Mucosa of descending colon (tissue), 3 donors: ENCODE results near the gene RIPOR2. TPM values are rescaled to one million over a fixed set of nuclear protein-coding genes. Genes with fewer than 3 reads are reported as not detected.

Experiments
- ATAC-seq: fragments of 200-7000 bp; cut with Tn5 transposase; one replicate; pipeline ENCODE4 v1.9.1; 2020; ENCODE audit warnings: mild to moderate bottlenecking, moderate library complexity
- DNase-seq, 3 donors: peaks; one replicate each; pipeline ENCODE4 v3.0.0-alpha.2; 2020
- H3K36me3 ChIP-seq: fragments of 200-600 bp; one replicate; pipeline ENCODE4 v1.8.0; 2021; ENCODE audit warnings: low read depth, mild to moderate bottlenecking
- H3K4me1 ChIP-seq: fragments of 200-600 bp; one replicate; pipeline ENCODE4 v1.8.0; 2021; ENCODE audit warnings: low read depth, mild to moderate bottlenecking
- H3K4me3 ChIP-seq: fragments of 200-600 bp; one replicate; pipeline ENCODE4 v1.8.0; 2021; ENCODE audit warnings: mild to moderate bottlenecking
- H3K9me3 ChIP-seq: fragments of 200-600 bp; one replicate; pipeline ENCODE4 v1.8.0; 2021; ENCODE audit warnings: mild to moderate bottlenecking
- CTCF ChIP-seq: fragments of 200-600 bp; IDR thresholded peaks from one replicate; pipeline ENCODE4 v1.8.0; 2022; ENCODE audit warnings: antibody characterized with exemption, mild to moderate bottlenecking
- intact Hi-C, 2 donors: fragments of 100-400 bp; cut with DNase I in 1 of 2; cut with micrococcal nuclease in 1 of 2; formaldehyde crosslinking; loops; one replicate each; pipeline versions ENCODE4 v1.11.0 to v1.11.1; 2022; cut with DNase I, micrococcal nuclease
- total RNA-seq, 3 donors: library from RNA; stranded (reverse); fragmentation: NEBNext Ultra II Directional in 2 of 3; extraction: Animal tissue kit (Norgen Biotek cat#: 25700) in 2 of 3; gene quantifications; one replicate each; pipeline versions ENCODE4 v1.2.1 to v1.2.4, GENCODE V29; 2021 to 2023
- donor health status: DM: no; HTN: no; CAD: no; lungs with moderate emphysema.
- donor health status: DM: no; HTN: no; CAD: no.
- donor health status: DM: no; HTN: yes; CAD: no.

Gene RIPOR2
- total RNA-seq, 3 donors from 2014 or later = 2.9 to 4.7 (median 4.1) TPM

GRCh38 chr6:24893342-24893850, 42.4 kb downstream of the RIPOR2 start:
- DNase-seq (no peak), ATAC-seq (no peak)
- no peaks in the 10 kb centered on the region for H3K36me3 ChIP-seq
- H3K9me3 ChIP-seq = no peaks in the 10 kb centered on the region
- H3K4me1 ChIP-seq = no peaks in the 10 kb centered on the region
- intact Hi-C loops = no loop called here
- TF ChIP-seq CTCF = no peak
- no peak overlapping the region for H3K4me3 ChIP-seq

- H3K36me3 ChIP-seq = no peaks in the 10 kb centered on the region
- no peak for DNase-seq
- H3K4me3 ChIP-seq = no peak overlapping the region
- H3K9me3 ChIP-seq = no peaks in the 10 kb centered on the region
- no peak for TF ChIP-seq CTCF
- intact Hi-C loops = no loop called here
- H3K4me1 ChIP-seq = no peaks in the 10 kb centered on the region
- no peak for ATAC-seq
Measured at GRCh38 chr6:24891004-24891403, 44.8 kb downstream of the RIPOR2 start.

- no peaks in the 10 kb centered on the region for H3K4me1 ChIP-seq
- TF ChIP-seq CTCF = no peak
- no peaks in the 10 kb centered on the region for H3K9me3 ChIP-seq
- intact Hi-C loops = no loop called here
- no peak for DNase-seq
- ATAC-seq = no peak
- H3K4me3 ChIP-seq = no peak overlapping the region
- no peaks in the 10 kb centered on the region for H3K36me3 ChIP-seq
Measured at GRCh38 chr6:24890471-24890870, 45.3 kb downstream of the RIPOR2 start.

- Histone ChIP-seq H3K36me3 (no peaks in the 10 kb centered on the region), H3K9me3 (no peaks in the 10 kb centered on the region), H3K4me1 (no peaks in the 10 kb centered on the region), H3K4me3 (no peak overlapping the region)
- DNase-seq (no peak), ATAC-seq (no peak)
- TF ChIP-seq CTCF = no peak
- intact Hi-C loops = no loop called here
Measured at GRCh38 chr6:24888715-24889370, 46.9 kb downstream of the RIPOR2 start.

GRCh38 chr6:24887545-24888140, 48.1 kb downstream of the RIPOR2 start:
- H3K9me3 ChIP-seq = no peaks in the 10 kb centered on the region
- H3K36me3 ChIP-seq = no peaks in the 10 kb centered on the region
- DNase-seq = no peak
- intact Hi-C loops = no loop called here
- no peak for ATAC-seq
- no peaks in the 10 kb centered on the region for H3K4me1 ChIP-seq
- TF ChIP-seq CTCF = no peak
- H3K4me3 ChIP-seq = no peak overlapping the region
